PC-9 (cell line): ENCODE measurements around the gene GADD45A.

Source experiments
- EZH2 ChIP-seq: fragments of 200-600 bp; sonication (generic); IDR thresholded peaks from 2 replicates; pipeline ENCODE4 v1.8.0; 2017; ENCODE audit warnings: antibody characterized with exemption, low read depth
- TF ChIP-seq, protein P1 (sequence below): fragments of 200-600 bp; sonication (generic); conservative IDR thresholded peaks from 2 replicates; pipeline ENCODE4 v1.6.1; 2017; ENCODE audit warnings: mixed run types, antibody characterized with exemption, mild to moderate bottlenecking, moderate library complexity

DNA sequence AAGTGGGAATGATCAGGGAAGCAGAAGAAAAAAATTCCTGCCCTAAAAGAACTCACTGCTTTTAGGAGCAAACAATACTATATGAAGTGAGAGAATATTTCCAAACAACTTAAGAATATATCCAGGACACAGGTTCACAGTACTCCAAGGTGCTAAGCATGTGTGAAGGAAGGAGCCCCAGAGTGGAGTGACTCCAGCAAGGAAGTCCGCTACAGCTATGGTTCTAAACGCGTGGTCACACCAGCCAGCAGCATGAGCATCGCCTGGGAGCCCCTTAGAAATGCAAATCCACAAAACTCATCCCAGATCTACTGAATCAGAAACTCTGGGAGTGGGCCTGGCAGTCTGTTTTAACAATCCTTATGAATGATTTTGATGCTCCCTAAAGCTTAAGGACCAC lies 36.1 kb downstream of the GADD45A start:
- TF ChIP-seq, protein P1, sequence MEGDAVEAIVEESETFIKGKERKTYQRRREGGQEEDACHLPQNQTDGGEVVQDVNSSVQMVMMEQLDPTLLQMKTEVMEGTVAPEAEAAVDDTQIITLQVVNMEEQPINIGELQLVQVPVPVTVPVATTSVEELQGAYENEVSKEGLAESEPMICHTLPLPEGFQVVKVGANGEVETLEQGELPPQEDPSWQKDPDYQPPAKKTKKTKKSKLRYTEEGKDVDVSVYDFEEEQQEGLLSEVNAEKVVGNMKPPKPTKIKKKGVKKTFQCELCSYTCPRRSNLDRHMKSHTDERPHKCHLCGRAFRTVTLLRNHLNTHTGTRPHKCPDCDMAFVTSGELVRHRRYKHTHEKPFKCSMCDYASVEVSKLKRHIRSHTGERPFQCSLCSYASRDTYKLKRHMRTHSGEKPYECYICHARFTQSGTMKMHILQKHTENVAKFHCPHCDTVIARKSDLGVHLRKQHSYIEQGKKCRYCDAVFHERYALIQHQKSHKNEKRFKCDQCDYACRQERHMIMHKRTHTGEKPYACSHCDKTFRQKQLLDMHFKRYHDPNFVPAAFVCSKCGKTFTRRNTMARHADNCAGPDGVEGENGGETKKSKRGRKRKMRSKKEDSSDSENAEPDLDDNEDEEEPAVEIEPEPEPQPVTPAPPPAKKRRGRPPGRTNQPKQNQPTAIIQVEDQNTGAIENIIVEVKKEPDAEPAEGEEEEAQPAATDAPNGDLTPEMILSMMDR: no peak
- no peak for TF ChIP-seq EZH2
